K562 (cell line): Measurements from ENCODE around the gene CASKIN1.

ENCODE experiments used
- CTCF ChIP-seq, 3 experiments: IDR thresholded peaks in 2 of 3; conservative IDR thresholded peaks in 1 of 3; 2 replicates each; pipeline ENCODE4 v1.5.1; 2011 to 2012; ENCODE audit warnings: low read length in 3 of 3, mild to moderate bottlenecking in 3 of 3, control low read depth in 2 of 3, improper control_type of control experiment in 1 of 3, inconsistent platforms in 1 of 3, low read depth in 1 of 3, mixed read lengths in 1 of 3, moderate library complexity in 1 of 3; ENCODE audit not compliant: insufficient read depth in 2 of 3
- HCFC1 ChIP-seq: IDR thresholded peaks from 2 replicates; pipeline ENCODE4 v1.6.1; 2012; ENCODE audit warnings: low read depth, low read length, improper control_type of control experiment
- MEF2A ChIP-seq: IDR thresholded peaks from 2 replicates; pipeline ENCODE4 v1.6.1; 2011; ENCODE audit warnings: low read depth, mild to moderate bottlenecking, low read length, moderate library complexity; ENCODE audit not compliant: control insufficient read depth
- POLR2A ChIP-seq: fragments of 450-650 bp; conservative IDR thresholded peaks from 2 replicates; pipeline ENCODE4 v1.6.1; 2016
- PRPF4 ChIP-seq: fragments of 200-400 bp; formaldehyde crosslinking; IDR thresholded peaks from one replicate; pipeline ENCODE4 v1.6.1; 2017; ENCODE audit warnings: low read length, low read depth, mild to moderate bottlenecking; ENCODE audit not compliant: insufficient read depth, poor library complexity, severe bottlenecking
- YBX1 ChIP-seq: fragments of 450-650 bp; IDR thresholded peaks from 2 replicates; pipeline ENCODE4 v1.7.1; 2016; ENCODE audit warnings: mild to moderate bottlenecking
- YY1 ChIP-seq, 3 experiments: IDR thresholded peaks; 2 replicates each; pipeline ENCODE4 v1.6.1; 2011; ENCODE audit warnings: low read length in 2 of 3, mild to moderate bottlenecking in 2 of 3, moderate library complexity in 2 of 3, borderline replicate concordance in 1 of 3, control low read depth in 1 of 3, low read depth in 1 of 3; ENCODE audit not compliant: insufficient read depth in 3 of 3, insufficient replicate concordance in 2 of 3, control insufficient read depth in 1 of 3, insufficient read length in 1 of 3; ENCODE audit errors: extremely low read depth in 1 of 3
- ZZZ3 ChIP-seq: fragments of 450-650 bp; IDR thresholded peaks from 2 replicates; pipeline ENCODE4 v1.6.1; 2016; ENCODE audit warnings: antibody characterized with exemption, mild to moderate bottlenecking, moderate library complexity

GRCh38 chr16:2234813-2235170, 38.4 kb upstream of the CASKIN1 start:
- TF ChIP-seq PRPF4 (no peak), HCFC1 (no peak), MEF2A (no peak), ZZZ3 (no peak), YY1 (IDR thresholded peaks at IDR 0.05; ENCODE audit: borderline replicate concordance in 1 of 3, control insufficient read depth in 1 of 3, extremely low read depth in 1 of 3, insufficient read depth in 3 of 3, insufficient read length in 1 of 3, insufficient replicate concordance in 2 of 3, low read depth in 1 of 3, low read length in 2 of 3) (no peak), YBX1 (no peak), CTCF (IDR thresholded peaks at IDR 0.05 in 2 of 3, conservative IDR thresholded peaks at IDR 0.05 in 1 of 3; ENCODE audit: insufficient read depth in 2 of 3, low read depth in 1 of 3, low read length in 3 of 3) (no peak), POLR2A (no peak)
